ENCODE measurements around the gene CHST11. TPM values are rescaled to one million over a fixed set of nuclear protein-coding genes. Genes with fewer than 3 reads are reported as not detected.

Gene CHST11
- total and polyA plus RNA-seq, 10 of the 15 experiments (the other 5 are each of a cell fraction or from before 2014, with no cell fraction given), result 1.9 to 38.1 (median 17.2) TPM

DNA sequence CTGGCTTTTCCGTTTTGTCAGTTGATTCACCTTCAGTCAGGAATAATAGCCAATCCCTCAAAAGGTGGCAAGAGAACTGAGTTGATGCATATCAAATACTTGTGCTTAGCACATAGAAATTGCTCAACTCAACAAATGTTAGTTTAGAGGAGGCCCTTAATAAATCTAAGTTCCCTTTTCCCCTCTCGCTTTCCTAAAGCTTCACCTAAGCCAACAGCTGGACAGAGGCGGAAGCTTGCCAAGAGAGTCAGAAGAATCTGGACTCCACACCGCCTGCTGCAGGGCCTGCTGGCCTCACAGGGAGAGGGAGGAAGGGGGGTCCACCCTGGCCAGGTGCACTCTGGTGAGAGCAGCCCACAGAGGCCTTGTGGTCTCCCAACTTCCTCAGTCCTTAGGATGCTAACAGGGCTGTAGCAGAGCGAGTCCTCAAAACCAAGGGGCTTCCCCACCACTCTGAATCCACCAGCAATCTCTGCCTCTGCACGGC lies 213.1 kb downstream of the CHST11 start:
- BruUV-seq (replicated peaks), result no TSS peak
- WGBS (ENCODE audit: insufficient coverage, insufficient replicate concordance, low lambda C conversion rate, missing lambda C conversion rate), result 55% methylated on average over 6 of the region's 6 CpGs
- DNase-seq (ENCODE audit: low read depth, low spot score) (peak; percentile 53), FAIRE-seq (peak; percentile 75), ATAC-seq (peak; percentile 74)
- H3K79me2 ChIP-seq (ENCODE audit: control insufficient read depth, insufficient read depth, low read length), result peaks cover 28% of the 10 kb centered on the region
- ChIA-PET CTCF (interaction anchor here (0.8 to 3.4 kb wide), 11 partner anchors 9 to 288 kb away, joined by 3 to 23 read pairs (median 4); no protein-coding TSS in a partner anchor), RAD21 (ENCODE audit: unreplicated experiment) (interaction anchor here (0.8 to 6.1 kb wide), 11 partner anchors 25 to 288 kb away, joined by 3 to 42 read pairs (median 5); partner anchors contain the start of gene CHST11), POLR2A (interaction anchor here (0.7 to 1.3 kb wide), 3 partner anchors 33 to 87 kb away, joined by 3 read pairs; no protein-coding TSS in a partner anchor), SMC1A (ENCODE audit: uncharacterized antibody, unreplicated experiment) (interaction anchor here (0.9 to 6.0 kb wide), 14 partner anchors 9 to 288 kb away, joined by 3 to 49 read pairs (median 5); no protein-coding TSS in a partner anchor)
- no peaks in the 10 kb centered on the region for H4K20me1 ChIP-seq (ENCODE audit: control insufficient read depth, insufficient read depth)
- no peaks in the 10 kb centered on the region for H3K27me3 ChIP-seq (replicated peaks in 1 of 2; ENCODE audit: control insufficient read depth in 2 of 2, insufficient read depth in 2 of 2, low read length in 1 of 2)
- H3K36me3 ChIP-seq (ENCODE audit: control insufficient read depth in 2 of 2, insufficient read depth in 2 of 2, low read length in 1 of 2), result peaks cover 0 to 1% of the 10 kb centered on the region in 2 experiments; a peak in 2 of 4 replicates
- no peak overlapping the region for H3K4me3 ChIP-seq
- peak overlapping the region; percentile 98 for H3K4me2 ChIP-seq (ENCODE audit: control insufficient read depth, insufficient read depth)
- peaks cover 46% of the 10 kb centered on the region for H3K4me1 ChIP-seq (ENCODE audit: control insufficient read depth, insufficient read depth, low read length)
- H3K27ac ChIP-seq (ENCODE audit: control insufficient read depth, insufficient read depth), result peak overlapping the region; percentile 99
- H3K9ac ChIP-seq (ENCODE audit: control insufficient read depth, insufficient read depth, low read length), result peak overlapping the region; percentile 31; the same call in 1 of the 2 replicates
- H3K9me3 ChIP-seq (replicated peaks; ENCODE audit: control insufficient read depth, insufficient read depth, low read length), result no peaks in the 10 kb centered on the region
- no peak overlapping the region for H2AFZ ChIP-seq (ENCODE audit: control insufficient read depth, low read depth, low read length)
- intact Hi-C loops (cut with micrococcal nuclease; ENCODE audit: unreplicated experiment) (loop anchor here (2.0 to 5.0 kb wide), 3 partner anchors 27 to 213 kb away; partner anchors contain the start of gene CHST11), in situ Hi-C loops (cut with MboI) (no loop called here)
- TF ChIP-seq, protein P1, sequence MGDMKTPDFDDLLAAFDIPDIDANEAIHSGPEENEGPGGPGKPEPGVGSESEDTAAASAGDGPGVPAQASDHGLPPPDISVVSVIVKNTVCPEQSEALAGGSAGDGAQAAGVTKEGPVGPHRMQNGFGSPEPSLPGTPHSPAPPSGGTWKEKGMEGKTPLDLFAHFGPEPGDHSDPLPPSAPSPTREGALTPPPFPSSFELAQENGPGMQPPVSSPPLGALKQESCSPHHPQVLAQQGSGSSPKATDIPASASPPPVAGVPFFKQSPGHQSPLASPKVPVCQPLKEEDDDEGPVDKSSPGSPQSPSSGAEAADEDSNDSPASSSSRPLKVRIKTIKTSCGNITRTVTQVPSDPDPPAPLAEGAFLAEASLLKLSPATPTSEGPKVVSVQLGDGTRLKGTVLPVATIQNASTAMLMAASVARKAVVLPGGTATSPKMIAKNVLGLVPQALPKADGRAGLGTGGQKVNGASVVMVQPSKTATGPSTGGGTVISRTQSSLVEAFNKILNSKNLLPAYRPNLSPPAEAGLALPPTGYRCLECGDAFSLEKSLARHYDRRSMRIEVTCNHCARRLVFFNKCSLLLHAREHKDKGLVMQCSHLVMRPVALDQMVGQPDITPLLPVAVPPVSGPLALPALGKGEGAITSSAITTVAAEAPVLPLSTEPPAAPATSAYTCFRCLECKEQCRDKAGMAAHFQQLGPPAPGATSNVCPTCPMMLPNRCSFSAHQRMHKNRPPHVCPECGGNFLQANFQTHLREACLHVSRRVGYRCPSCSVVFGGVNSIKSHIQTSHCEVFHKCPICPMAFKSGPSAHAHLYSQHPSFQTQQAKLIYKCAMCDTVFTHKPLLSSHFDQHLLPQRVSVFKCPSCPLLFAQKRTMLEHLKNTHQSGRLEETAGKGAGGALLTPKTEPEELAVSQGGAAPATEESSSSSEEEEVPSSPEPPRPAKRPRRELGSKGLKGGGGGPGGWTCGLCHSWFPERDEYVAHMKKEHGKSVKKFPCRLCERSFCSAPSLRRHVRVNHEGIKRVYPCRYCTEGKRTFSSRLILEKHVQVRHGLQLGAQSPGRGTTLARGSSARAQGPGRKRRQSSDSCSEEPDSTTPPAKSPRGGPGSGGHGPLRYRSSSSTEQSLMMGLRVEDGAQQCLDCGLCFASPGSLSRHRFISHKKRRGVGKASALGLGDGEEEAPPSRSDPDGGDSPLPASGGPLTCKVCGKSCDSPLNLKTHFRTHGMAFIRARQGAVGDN (IDR thresholded peaks at IDR 0.05), result peak; percentile 66
- TF ChIP-seq TCF12 (IDR thresholded peaks at IDR 0.05; ENCODE audit: low read depth, low read length), result peak; percentile 98
- TF ChIP-seq MEF2B (IDR thresholded peaks at IDR 0.05; ENCODE audit: partially characterized antibody, poor library complexity, severe bottlenecking), result peak; percentile 23
- no peak for TF ChIP-seq SIN3A (IDR thresholded peaks at IDR 0.05; ENCODE audit: low read depth, low read length)
- peak; percentile 78; the same call in 1 of the 2 replicates for TF ChIP-seq CBFB (IDR thresholded peaks at IDR 0.05; ENCODE audit: low read depth)
- peak; percentile 63; the same call in 1 of the 2 replicates for TF ChIP-seq BCL11A (IDR thresholded peaks at IDR 0.05; ENCODE audit: low read depth, low read length)
- TF ChIP-seq NFIC (IDR thresholded peaks at IDR 0.05; ENCODE audit: low read depth, low read length), result peak; percentile 45; the same call in 1 of the 2 replicates
- TF ChIP-seq HCFC1 (IDR thresholded peaks at IDR 0.05; ENCODE audit: low read length), result no peak
- peak; percentile 24; the same call in 1 of the 2 replicates for TF ChIP-seq WRNIP1 (IDR thresholded peaks at IDR 0.05; ENCODE audit: borderline replicate concordance, low read depth, low read length)
- TF ChIP-seq IRF4 (IDR thresholded peaks at IDR 0.05; ENCODE audit: low read depth, low read length), result peak; percentile 59; the same call in 1 of the 2 replicates
- TF ChIP-seq IKZF2 (IDR thresholded peaks at IDR 0.05), result peak; percentile 72 to 76
- 0 out of 2 replicates have a peak, but pooled peaks have one; percentile 14 for TF ChIP-seq NR2F1 (conservative IDR thresholded peaks at IDR 0.05)
- TF ChIP-seq, protein P2, sequence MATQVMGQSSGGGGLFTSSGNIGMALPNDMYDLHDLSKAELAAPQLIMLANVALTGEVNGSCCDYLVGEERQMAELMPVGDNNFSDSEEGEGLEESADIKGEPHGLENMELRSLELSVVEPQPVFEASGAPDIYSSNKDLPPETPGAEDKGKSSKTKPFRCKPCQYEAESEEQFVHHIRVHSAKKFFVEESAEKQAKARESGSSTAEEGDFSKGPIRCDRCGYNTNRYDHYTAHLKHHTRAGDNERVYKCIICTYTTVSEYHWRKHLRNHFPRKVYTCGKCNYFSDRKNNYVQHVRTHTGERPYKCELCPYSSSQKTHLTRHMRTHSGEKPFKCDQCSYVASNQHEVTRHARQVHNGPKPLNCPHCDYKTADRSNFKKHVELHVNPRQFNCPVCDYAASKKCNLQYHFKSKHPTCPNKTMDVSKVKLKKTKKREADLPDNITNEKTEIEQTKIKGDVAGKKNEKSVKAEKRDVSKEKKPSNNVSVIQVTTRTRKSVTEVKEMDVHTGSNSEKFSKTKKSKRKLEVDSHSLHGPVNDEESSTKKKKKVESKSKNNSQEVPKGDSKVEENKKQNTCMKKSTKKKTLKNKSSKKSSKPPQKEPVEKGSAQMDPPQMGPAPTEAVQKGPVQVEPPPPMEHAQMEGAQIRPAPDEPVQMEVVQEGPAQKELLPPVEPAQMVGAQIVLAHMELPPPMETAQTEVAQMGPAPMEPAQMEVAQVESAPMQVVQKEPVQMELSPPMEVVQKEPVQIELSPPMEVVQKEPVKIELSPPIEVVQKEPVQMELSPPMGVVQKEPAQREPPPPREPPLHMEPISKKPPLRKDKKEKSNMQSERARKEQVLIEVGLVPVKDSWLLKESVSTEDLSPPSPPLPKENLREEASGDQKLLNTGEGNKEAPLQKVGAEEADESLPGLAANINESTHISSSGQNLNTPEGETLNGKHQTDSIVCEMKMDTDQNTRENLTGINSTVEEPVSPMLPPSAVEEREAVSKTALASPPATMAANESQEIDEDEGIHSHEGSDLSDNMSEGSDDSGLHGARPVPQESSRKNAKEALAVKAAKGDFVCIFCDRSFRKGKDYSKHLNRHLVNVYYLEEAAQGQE (IDR thresholded peaks at IDR 0.05; ENCODE audit: low read depth, low read length), result peak; percentile 51; the same call in 1 of the 2 replicates
- TF ChIP-seq, protein P3, sequence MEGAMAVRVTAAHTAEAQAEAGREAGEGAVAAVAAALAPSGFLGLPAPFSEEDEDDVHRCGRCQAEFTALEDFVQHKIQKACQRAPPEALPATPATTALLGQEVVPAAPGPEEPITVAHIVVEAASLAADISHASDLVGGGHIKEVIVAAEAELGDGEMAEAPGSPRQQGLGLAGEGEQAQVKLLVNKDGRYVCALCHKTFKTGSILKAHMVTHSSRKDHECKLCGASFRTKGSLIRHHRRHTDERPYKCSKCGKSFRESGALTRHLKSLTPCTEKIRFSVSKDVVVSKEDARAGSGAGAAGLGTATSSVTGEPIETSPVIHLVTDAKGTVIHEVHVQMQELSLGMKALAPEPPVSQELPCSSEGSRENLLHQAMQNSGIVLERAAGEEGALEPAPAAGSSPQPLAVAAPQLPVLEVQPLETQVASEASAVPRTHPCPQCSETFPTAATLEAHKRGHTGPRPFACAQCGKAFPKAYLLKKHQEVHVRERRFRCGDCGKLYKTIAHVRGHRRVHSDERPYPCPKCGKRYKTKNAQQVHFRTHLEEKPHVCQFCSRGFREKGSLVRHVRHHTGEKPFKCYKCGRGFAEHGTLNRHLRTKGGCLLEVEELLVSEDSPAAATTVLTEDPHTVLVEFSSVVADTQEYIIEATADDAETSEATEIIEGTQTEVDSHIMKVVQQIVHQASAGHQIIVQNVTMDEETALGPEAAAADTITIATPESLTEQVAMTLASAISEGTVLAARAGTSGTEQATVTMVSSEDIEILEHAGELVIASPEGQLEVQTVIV (IDR thresholded peaks at IDR 0.05; ENCODE audit: borderline replicate concordance, partially characterized antibody), result no peak
